Stimulated activated CD8-positive, alpha-beta memory T cell treated with anti-CD3 and anti-CD28 coated beads, Interleukin-2, amount 100 ng/mL, for 48 hours (primary cell): ENCODE results near the gene HOXB7.

Experiments
- DNase-seq, 2 donors: peaks; one replicate each; pipeline ENCODE4 v3.0.0-alpha.2; 2020; ENCODE audit warnings: low read depth in 2 of 2

Gene HOXB7

DNA sequence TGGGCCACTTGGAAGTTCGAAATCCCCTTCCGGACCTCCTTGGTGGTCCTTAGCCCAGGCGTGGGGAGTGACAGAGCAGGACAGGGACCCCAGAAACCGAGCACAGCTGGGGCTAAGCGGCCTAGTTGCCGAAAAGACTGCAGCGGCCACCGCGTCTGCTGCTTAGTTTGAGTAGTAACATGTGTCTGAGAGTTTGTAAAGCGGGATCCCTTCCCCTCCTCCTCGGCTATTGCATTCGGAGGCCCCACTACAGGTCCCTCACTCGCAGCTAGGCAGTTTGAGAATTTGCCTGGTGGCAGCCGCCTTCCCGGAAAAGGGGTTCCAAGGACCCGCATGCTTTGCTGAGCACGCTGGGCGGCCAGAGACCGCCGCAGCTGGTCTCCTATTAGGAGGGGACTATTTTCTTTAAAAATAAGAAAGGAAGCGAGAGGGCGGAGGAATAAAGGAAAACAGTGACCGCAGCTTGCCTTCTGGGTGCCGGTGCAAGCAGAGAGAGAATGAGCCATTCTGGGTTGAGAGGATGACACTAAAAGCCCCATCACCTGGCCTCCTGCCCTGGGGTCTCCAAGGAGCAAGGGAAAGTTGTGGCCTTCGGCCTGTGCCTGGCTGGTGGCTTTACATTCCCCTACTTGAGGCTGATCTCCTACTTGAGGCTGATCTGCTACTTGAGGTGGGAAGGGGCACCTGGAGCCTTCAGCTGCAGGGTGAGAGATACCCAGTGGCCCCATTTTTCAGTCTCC, 16.1 kb downstream of the HOXB7 start:
- DNase-seq, result no peak

DNA sequence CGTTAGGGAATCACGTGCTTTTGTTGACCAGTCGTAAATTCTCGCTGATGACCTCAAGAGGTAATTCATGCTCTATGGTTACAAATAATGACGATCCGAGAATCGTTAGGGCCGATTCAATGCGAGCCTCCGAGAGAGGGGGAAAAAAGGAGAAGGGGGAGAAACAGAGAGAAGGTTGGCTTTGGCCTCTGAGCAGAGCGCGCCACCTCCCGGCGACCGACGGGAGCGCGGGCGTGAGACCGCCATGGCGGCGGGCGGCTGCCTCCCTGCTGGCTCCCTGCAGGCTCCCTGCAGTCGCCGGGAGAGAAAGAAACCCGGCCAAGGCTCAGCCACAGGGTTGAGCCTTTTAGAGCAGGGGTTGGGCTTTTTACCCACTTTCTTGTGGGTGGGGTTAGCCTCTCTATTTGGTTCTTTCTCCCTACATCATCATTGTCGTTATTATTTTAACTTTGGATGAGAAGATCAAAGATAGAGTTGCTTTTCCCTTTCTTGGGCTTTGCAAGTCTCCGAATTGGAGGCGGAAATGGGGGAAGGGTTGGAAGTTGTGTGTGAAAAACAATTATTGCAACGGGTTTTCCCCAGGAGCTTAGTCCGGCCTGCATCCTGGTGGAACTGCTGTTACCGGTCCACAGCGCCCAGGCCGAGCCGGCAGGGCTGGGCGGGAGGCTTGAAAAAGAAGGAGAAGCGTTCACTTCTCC, 16.8 kb downstream of the HOXB7 start:
- DNase-seq, result peak; percentile 74 to 80

DNA sequence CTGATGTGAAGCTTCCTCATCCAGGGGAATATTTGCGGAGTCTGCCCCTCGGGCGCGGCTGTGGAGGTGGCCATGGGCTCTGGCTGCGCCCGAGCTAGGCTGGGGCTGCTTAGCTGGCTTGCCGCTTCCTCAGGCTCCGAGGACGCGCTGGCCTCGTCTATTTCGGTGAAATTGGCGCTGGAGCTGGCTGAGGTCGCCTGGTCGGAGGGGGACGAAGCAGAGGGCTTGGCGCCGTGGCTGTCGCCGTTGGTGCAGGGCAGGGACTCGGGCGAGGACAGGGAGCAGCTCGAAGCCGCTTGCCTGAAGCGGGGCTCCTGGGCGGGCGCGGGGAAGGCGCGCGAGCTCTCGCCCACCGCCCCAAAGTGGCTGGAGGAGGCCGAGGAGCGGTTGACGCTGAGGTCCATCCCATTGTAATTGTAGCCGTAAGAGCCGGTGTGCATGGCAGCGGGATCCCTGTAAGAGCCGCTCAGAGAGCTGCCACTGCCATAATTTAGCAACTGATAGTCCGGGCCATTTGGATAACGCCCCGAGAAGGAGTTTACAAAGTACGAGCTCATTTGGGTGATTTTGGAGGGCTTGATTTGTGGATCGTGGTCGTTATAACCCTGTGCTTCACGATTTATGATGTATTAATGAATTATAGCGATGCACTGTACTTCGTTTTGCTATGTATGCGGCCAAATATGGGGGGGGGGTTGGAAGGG, 17.5 kb downstream of the HOXB7 start, which contains the start of gene HOXB5:
HOXB5 (minus strand) TSS at position 654 of the 704 bp plus-strand sequence; CDS start at position 557, 97 bp downstream.
- DNase-seq, result no peak

DNA sequence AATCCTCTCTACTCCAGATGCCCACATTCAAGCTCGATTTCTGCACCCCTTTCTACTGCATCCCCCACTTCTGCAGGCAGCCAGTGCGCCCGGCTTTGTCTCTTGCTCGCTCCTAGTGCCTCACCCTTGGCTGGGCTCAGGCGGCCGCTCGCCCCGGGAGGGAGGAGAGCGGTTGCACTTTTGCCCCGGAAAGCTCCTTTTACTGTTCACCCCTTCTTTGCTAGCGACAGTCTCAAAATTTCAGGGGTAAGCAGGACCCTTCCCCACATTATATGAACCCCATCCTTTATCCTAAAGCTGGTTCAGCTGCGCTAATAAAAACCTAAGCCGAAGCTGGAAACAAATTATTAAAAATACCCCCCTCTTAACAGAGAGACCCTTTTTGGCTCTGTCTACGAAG, 18.2 kb downstream of the HOXB7 start:
- DNase-seq, result no peak

DNA sequence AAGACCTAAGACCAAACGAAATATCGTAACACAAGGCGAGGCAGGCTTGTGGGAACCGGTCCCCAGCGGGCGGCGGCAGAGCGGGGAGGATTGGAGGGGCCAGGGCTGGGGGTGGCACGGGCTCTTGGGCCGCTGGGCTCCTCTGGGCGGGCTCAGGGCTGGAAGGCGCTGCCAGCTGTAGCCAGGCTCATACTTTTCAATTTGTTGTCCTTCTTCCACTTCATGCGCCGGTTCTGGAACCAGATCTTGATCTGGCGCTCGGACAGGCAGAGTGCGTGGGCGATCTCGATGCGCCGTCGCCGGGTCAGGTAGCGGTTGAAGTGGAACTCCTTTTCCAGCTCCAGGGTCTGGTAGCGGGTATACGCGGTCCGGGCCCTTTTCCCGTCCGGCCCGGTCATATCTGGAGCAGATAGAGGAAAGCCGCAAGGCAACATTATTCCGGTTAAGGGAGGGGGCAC, 18.7 kb downstream of the HOXB7 start:
- no peak for DNase-seq

DNA sequence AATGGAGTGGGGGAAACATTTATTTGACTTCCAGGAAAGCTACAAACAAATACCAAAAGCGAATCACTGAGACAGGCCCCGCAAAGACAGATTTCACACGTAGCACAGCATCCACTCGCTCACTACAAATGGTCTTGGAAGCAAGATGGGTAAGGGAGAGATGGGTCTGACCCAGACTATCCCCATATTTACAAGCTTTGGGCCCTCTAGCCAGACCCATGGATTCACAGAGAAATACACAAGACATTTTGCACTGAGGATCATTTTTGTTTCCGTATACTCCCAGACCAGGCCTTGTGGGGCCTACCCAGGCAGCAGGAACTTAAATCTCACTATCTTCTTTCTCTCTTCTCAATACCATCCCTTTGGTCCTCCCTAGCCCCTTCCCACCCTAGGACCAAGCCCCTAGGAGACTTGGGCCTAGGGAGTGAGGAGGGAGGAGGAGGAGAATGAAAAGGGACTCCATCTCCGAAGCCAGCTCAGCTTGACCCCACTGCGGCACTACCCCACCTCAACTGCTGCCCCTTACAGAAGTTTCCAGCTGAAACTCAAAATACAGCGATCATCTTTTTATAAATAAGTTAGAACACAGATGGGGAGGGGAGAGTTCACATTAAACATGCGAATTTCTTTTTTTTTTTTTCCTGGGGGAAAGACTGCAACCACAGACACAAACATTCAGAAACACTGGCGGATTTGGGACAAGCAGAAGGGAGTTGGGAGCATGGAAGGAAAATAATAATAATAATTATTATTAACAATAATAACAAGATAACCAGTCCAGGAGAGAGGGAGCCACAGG, 19.4 kb downstream of the HOXB7 start:
- no peak for DNase-seq

DNA sequence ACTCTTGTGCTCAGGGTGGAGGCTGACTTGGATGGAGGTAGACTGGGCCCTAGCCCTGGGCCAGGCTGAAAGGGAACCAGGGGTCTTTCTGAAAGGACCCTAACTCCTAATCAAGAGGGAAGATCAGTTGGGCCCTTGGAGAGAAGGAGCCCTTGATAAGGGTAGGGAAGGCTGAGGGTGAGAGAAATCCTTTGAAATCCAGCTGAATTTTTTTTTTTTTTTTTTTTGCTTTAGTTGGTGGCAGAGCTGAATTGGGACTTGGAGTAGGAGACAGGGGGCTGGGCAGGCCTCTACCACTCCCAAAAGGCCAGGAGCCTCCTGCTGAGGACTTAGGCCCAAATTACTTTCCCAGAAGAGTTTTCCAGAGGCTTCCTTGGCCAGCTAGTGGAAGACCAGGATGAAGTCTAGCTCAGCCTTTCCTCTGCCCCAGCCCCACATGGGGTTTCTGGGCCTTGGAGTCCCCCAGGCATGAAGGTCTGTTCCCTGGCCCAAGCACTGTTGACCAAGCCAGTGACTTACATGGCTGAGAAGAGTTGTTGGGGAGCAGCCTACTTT, 20.1 kb downstream of the HOXB7 start:
- DNase-seq, result no peak

DNA sequence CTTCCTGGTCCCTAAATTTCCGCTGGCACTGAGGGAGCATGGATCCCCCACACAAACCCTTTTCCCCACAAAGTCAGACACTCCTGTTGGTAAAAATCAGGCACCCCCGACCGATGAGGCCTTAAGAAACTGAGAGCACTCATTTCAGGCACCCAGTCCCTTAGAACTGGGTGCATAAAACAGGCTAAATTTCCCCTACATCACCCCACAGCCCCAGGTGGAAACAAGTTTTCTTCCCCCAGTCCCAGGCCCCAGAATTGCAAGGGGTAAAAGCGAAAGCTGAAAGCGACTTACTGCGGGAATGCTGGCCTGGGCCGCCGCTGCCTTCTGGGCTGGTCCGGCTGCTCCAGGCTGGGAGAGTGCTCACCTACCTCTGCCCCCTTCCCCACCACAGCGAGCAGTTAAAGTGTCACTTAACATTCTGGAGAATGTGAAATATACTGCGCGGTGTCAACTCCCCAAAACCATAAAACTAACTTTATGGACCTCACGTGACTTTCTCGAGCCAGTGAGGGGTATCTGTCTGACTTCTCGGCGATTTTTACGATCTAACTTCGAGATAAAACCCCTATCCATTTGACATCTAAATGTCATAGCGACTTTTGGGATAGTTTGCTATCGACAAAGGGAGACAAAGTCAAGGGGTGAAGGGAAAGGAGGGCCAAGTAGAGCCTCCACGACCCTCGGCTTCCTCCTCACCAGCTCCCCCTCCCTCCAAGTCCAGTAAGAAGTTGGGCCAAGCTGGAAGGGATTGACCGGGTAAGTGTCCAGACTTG, 20.8 kb downstream of the HOXB7 start, which contains the start of gene HOXB3:
HOXB3 (minus strand) TSS at position 411 of the 776 bp plus-strand sequence. CDS start 37,767 bp downstream, outside the sequence.
- no peak for DNase-seq

DNA sequence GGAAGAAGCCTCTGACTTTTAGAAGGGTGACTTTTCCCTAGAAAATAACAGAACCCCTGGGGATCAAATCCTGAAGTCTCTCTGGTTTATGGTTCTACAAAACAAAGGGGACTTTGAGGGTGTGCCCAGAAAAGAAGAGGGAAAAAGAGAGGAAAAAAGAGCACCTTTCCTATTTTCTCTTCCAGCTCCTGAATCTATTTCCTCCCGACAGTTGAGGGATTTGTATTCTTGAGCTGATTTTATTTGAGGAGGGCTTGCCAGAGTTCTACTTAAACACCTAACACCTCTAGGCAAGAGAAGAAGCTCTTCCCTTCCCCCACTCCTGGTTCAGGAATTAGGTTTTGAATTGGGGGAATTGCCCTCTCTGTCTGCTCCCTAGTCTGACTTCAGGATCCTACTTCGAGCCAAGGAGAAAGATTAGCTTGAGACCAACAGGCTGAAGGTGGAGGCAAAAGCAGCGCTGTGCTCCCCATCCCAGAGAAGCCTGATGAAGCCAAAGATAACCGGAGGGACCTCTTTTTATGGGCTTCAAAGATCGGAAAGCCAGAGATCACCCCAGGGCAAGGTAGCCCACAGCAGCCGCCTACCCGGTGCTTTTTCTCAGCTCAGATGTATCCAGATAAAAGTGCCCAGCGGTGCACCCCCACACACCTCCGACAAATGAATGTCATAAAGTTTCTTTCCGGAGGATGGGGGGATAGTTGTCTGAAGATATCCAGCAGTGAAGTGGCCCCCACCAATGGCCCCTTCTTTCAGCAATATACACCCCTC, 21.6 kb downstream of the HOXB7 start:
- DNase-seq, result no peak

DNA sequence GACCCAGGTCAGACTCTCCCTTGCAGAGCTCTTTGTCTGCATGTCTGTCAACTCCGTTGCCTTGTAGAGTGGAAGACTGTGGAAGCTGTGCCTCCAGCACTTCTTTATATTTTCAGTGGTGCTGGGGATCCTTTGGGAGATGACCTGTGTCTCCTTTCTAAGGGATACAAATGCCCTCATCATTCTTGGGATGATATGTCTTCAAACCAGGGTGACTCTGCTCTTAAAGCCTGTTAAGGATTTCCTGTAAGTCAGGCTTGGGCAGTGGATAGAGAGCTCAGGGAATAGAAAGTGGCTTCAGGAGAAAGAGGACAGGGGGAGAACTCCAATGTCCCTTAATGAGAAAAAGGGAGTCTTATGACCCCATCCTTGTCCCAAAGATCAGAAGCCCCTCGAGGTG, 22.3 kb downstream of the HOXB7 start:
- DNase-seq, result no peak

DNA sequence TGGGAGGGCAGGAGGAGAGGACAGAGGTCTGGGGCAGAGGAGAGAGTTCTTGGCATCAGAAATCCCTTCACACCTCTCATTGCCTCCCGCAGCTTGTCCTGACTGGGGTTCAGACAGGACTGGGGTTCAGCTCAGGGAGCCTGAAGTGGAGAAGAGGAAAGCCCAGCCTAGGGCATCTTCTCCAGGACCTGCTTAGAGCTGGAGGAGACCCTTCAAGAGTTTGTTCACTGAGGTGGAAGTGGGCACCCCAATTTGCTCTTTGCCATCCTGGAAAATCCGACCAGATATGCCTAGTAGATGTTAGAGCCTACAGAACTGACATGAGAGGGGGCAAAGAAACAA, 22.8 kb downstream of the HOXB7 start:
- no peak for DNase-seq

DNA sequence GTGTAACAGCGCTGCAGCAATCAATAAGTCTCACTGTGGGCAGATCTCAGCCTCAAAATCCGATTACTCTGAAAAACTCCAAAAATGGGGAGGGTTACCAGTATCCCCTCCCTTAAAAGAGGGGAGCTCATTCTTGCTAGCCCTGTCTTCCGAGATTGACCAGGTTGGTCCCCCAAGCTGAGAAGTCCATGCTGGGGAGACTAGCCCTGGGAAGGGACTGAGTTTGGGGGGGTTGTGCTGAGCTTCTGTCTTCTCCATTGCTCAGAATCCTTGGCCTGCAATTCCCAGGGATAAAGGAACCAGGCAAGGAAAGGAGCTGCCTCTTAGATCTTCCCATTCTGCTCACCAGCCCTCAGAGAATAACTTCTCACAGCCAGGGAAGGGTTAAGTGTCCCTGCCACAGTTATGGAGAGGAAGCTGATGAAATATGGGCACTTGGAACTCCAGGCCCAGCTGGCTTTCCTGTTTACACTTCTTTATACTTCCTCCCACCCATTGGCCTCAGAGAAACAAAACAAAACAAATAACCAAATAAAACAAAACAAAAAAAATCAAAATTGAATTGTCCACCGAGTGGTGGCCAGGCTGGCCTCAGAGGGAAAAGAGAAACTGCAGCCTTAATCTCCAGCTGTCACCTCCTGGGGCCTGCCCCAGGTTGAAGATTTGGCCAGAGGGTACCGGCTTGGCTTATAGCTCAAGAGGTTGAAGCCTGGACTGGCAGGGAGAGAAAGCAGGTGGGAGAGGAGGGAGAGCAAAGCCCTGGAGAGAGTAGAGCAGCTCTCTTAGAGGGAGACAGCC, 23.3 kb downstream of the HOXB7 start:
- no peak for DNase-seq

DNA sequence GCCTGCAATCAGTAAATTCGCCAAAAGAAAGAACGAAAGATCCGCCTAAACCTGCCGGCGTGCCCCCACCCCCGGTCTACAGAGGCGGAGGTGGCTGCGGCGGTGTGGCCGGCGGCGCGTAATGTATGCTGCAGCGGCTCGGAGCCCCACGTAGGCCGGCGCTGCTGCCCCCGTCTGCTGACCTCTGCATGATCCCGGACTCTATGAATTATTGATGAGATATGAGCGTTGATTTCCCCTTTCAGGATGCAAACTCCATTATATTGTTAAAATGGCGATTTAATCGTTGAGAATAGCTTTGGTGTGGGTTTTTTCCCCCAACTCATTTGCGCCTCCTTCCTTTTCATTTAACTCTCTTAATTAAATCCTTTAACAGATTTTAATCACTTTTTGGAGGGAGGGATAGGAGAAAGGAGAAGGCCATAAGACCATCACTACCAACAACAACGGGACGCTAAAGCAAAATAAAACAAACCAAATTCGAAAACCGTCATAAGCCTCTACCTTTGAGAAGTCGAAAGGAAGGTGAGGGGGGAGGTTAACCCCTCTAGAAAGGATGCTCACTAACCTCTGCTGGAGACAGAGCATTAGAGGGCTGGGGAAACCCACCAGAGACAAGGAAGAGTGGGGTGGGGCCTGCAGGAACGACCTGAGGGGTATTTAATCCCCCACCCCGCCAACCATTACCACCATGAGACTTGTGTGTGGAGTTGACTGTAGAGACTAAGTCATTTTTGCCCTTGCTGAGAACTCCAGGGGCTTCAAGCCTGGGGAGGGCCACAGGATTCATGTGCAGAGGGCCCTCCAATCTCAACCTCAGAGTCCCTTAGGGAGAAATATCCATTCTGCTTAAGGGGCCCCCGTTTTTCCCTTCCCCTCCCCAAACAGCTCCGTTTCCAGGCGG, 24.2 kb downstream of the HOXB7 start:
- DNase-seq, result no peak

DNA sequence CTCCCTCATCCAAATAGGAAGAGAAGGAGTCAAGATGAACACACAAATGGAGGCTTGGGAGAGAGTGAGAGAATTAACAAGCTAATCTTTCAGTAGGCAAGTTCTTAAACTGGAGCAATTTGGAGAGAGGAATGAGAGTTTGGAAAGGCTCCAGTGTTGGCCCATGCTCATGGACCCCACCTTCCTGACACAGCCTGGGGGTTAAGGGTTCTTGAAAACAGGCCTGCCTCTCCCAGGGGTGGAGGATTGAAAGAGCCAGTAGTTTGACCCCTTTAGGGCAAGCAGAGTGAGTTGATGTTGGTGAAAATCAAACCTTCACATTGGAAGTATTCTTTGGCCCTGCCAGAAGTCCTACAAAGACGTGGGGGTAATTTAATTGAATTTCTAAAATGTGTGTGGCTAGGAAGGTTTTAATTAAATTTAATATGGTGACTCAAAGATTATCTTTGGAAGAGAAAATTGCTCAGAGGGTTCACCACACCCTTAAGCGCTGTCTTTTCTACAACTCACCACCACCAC, 26.5 kb downstream of the HOXB7 start:
- no peak for DNase-seq

DNA sequence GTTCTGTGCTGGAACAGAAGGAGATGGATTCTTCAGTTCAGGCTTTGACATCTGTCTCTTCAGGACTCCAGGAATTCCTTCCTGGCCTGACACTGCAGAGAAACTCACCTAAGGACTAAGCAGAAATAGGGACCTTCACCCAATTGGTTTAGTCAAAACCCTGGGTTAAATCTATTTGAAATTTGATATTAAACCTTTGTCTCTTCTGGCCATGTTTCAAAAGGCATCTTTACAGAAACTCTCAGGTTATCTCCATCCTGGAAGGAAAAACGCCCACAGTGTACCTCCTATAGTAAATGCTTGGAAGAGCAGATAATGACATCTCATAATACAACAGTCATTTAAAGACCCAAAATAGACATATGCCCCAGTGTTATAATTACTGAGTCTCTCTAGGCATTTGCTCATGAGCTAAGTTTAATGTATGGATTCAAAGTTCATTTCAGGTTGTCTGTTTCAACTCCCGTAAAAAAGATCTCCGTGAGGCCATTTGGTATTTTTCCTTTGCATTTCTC, 27.1 kb downstream of the HOXB7 start:
- no peak for DNase-seq

DNA sequence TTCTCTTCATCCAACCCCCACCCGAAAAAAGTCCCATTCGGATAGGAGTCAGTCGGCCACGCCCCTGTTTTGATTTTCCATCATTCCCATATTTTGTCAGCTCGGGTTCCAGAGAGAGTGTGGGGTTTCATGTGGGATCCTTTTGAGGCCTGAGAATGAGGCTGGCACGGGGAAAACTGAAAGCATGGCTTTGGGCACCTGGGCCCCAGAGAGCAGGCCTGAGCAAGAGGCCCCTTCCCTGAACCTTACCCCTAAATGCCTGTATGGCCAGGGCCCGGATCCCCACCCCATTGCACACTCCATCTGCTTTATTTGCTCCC, 28.1 kb downstream of the HOXB7 start:
- DNase-seq, result no peak

DNA sequence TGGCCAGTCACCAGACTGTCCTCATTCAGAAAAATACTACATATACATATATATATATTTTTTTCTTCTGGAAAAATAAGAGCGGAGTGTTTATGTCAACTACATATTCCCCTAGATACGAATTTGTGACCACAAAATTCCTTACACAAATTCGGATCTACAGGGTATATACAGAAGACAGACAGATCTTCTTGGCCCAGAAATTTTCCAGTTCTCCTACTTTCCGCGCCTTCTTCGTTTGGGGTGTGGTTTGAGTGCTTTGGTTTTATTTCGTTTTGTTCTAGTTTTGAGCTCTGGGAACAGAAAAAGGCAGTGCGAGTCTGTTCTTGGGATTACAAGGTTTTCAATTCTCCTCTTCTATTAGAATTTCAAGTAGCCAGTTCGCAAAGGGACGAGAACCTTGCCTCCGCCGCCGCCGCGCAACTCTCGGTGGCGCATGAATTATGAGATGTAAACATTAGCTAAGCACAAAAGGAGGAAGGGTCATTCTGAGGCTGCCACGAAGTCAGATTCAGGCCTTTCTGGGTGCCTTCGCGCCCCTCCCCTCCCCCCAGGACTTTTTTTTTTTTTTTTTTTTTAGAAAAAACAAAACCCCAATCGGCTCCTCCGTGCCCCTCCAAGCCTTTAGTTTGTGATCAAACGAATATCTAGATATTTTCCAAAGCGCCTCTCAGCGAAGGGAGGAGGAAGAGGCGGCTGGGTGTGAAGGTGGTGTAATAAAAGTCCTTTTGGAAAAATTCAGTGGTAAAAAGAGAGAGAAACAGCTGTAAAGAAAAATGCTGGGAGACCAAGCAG, 30.9 kb downstream of the HOXB7 start:
- no peak for DNase-seq
